GM19452 (cell line): ENCODE data around the gene PPP6R3.

Experiments
- ATAC-seq: cut with Tn5 transposase; IDR thresholded peaks from one replicate; pipeline ENCODE4 v1.9.1; 2021; ENCODE audit not compliant: unreplicated experiment

Gene PPP6R3

GRCh38 chr11:68549789-68550484 lies 89.4 kb downstream of the PPP6R3 start:
- ATAC-seq, result no peak

- ATAC-seq, result no peak
These were observed 89.9 kb downstream of the PPP6R3 start for GRCh38 chr11:68550485-68550817.

DNA sequence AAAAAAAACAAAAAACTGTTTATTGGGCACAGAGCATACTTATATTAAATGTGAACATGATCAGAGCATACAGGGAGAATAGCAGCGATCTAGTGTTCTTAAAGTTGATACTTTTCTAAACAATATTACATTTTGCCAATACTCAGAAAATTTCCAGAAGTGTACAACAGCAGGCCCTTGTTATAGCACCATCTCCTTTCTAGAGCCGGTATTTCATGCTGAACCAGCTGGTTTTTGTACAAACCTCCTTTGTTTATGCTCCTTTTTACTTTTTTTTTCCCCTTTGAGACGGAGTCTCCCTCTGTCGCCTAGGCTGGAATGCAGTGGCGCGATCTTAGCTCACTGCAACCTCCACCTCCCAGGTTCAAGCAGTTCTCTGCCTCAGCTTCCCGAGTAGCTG lies 90.7 kb downstream of the PPP6R3 start:
- ATAC-seq, result no peak

GRCh38 chr11:68551777-68552176 lies 91.2 kb downstream of the PPP6R3 start:
- no peak for ATAC-seq

DNA sequence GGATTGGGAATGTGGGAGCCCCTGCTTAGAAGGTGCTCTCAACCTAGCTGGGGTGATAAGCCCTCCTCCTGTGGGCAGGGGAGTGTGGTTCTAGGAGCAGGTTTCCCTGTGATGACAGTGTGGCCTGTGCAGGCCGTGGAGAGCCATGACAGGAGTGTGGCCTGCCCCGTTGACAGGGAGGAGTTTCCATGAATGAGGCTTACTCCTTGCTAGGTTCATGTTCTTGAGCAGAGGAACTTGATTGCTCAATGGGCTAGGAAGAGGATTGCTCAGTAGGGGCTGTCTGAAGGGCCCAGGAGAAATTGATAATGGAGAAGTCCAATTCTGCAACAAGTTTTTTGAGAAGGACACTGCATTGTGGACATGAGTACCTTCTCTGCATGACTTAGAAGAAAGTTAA lies 92.0 kb downstream of the PPP6R3 start:
- no peak for ATAC-seq

DNA sequence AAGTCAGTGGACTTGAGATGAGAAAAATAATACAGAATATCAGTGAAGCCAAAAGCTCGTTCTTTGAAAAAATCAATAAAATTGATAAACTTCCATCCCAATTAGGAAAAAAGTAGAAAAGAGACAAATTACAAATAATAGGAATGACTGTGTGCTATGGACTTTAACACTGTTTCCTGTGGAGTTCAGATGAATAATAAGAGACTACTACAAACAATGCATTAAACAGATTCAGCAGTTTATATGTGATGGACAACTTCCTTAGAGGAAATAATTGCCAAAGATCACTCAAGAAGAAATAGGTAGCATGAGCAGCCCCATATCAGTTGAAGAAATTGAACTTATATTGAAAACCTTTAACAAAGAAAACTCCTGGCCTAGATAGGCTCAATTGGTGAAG lies 99.7 kb downstream of the PPP6R3 start:
- ATAC-seq, result no peak

GRCh38 chr11:68563454-68563853 lies 102.9 kb downstream of the PPP6R3 start:
- ATAC-seq, result no peak

GRCh38 chr11:68564261-68564660 lies 103.7 kb downstream of the PPP6R3 start:
- no peak for ATAC-seq

GRCh38 chr11:68565768-68566167 lies 105.2 kb downstream of the PPP6R3 start:
- no peak for ATAC-seq

DNA sequence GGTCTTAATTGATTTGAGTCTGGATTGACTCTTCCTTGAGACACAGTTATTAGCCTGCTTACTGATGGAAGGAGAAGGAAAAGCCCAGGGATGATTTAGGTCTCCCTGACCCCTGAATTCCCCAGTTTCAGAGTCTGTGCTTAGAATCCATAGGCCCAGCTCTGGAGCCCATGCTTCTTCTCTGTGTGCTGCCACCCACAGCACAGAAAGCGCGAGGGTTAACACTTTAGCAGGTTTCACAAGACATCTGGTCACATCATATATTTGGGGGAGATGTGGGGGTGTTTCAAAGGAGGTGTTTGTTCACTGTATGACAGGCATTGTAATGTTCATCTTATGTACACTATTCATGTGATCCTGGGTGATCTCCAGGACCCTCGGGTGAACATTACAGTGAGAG lies 107.0 kb downstream of the PPP6R3 start:
- no peak for ATAC-seq

- ATAC-seq, result no peak
These were observed 108.8 kb downstream of the PPP6R3 start for GRCh38 chr11:68569357-68569756.

- no peak for ATAC-seq
These were observed 110.1 kb downstream of the PPP6R3 start for GRCh38 chr11:68570691-68571090.

DNA sequence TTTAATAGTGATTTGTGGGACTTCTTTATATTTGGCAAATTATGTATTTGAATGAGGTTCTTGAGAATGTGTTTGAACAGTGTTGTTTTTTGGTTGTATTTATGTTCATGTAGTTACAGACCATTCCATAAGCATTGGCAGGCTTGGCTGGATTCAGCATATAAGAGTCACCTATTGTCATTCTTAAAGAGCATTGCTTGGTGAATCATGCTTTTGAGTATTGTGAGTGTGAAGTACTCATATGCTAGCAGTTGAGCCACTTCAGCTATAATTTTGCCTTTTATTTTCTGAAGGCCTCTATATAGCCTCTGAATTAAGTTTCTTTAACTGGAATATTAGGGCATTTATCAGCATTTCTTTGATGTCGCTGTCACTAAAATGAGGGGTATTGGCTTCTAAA lies 113.8 kb downstream of the PPP6R3 start:
- no peak for ATAC-seq

- no peak for ATAC-seq
These were observed 114.6 kb downstream of the PPP6R3 start for GRCh38 chr11:68575025-68575665.

DNA sequence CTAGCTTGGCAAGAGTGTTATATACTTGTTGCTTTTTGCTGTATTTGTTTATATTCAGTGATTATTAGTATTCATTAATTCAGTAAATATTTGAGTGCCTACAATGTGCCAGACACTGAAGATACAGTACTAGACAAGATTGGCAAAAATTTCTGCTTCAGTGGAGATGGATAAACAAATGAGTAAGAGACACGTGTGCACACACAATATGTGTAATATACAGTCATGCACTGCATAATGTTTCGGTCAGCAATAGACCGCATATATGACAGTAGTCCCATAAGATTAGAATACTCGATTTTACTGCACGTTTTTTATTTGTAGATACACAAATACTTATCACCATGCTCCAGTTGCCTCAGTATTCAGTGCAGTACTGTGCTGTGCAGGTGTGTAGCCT lies 118.9 kb downstream of the PPP6R3 start:
- ATAC-seq, result no peak

GRCh38 chr11:68581439-68581838 lies 120.9 kb downstream of the PPP6R3 start:
- no peak for ATAC-seq

DNA sequence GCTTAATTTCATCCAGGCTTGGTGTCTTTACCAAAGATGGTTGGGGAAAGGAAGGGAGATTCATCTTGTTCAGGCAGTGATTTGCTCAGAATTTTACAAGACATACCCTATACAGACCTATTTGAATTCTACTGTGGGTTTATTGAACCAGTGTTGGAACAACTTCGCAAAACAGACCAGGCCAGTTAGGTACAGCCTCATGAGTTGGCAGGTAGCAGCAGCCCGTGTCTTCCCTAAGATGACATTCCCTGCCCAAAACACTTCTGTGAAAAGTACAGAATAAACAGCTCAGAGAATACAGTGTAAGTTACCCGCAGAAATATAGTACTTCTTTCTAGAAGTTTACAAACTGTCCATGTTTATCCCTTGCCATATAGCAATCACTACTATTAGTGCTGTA lies 121.3 kb downstream of the PPP6R3 start:
- ATAC-seq, result no peak

- ATAC-seq, result no peak
These were observed 122.0 kb downstream of the PPP6R3 start for GRCh38 chr11:68582416-68583040.

DNA sequence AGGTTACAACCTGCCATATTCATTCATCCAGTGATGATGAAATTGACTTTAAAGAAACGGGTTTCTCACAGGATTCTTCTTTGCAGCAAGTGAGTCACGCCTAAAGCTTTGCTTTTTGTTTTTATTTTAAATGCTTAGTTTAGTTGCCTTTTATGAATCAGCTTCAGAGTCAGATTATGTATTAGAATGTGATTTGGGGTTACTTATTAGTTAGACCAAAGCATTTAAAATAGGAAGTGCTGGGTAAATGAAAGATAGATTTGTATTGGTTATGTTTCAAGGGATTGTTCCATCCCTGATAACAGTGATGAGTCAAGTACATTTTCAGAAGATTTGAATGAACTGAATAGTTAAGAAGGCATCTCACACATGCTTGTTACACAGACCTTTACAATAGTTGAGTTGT lies 122.5 kb downstream of the PPP6R3 start:
- no peak for ATAC-seq

DNA sequence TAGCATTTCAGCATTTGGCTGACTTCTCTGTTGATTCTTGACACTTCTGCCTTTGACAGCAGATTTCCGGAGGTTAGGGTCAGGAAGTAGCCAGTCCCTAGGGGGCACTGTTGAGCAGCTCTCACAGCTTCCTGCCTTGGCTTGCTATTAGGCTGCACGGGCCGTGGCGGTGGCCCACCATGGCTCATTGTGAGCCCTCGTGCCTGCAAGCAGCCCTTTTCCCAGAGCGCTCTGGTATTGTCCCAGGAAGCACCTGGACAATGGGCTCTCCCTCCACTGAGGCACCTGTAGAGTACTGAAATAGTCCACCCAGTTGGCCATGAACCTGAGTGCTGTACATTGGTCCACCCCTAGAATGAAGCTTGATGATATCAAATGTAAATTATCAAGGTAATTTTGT lies 123.5 kb downstream of the PPP6R3 start:
- no peak for ATAC-seq

GRCh38 chr11:68584991-68585524 lies 124.5 kb downstream of the PPP6R3 start:
- no peak for ATAC-seq

- no peak for ATAC-seq
These were observed 129.1 kb downstream of the PPP6R3 start for GRCh38 chr11:68589547-68590216.
